Activated T-helper 17 cell treated with anti-CD3 and anti-CD28 coated beads, Interleukin-2, amount 50 U/mL, for 72 hours (primary cell): Measurements from ENCODE around the gene GPC5. TPM values are rescaled to one million over a fixed set of nuclear protein-coding genes. Genes with fewer than 3 reads are reported as not detected.
"Not testable (repeated sequence)": the region's sequence is repeated elsewhere in the genome, so short reads cannot be mapped to it uniquely, and the experiment has no call there.

Source experiments
- ATAC-seq: fragments of 150-1000 bp; cut with Tn5 transposase; replicated peaks from 2 replicates; pipeline ENCODE4 v1.10.0; 2021; ENCODE audit warnings: mild to moderate bottlenecking, moderate library complexity
- H3K27ac Mint-ChIP-seq: one replicate; pipeline ENCODE4 v1.8.0; 2022; ENCODE audit warnings: mixed read lengths
- H3K27me3 Mint-ChIP-seq: one replicate; pipeline ENCODE4 v1.8.0; 2022; ENCODE audit warnings: mixed read lengths
- H3K36me3 Mint-ChIP-seq: one replicate; pipeline ENCODE4 v1.8.0; 2022; ENCODE audit warnings: low read depth, mild to moderate bottlenecking, mixed read lengths
- H3K4me1 Mint-ChIP-seq: one replicate; pipeline ENCODE4 v1.8.0; 2022; ENCODE audit warnings: mixed read lengths
- H3K4me3 Mint-ChIP-seq: one replicate; pipeline ENCODE4 v1.8.0; 2022; ENCODE audit warnings: mild to moderate bottlenecking, mixed read lengths
- H3K9me3 Mint-ChIP-seq: one replicate; pipeline ENCODE4 v1.8.0; 2022; ENCODE audit warnings: mixed read lengths
- total RNA-seq, 2 donors: library from RNA; stranded (reverse); gene quantifications; one replicate each; pipeline ENCODE4 v1.2.3, GENCODE V29; 2022

The GPC5 gene
- total RNA-seq, 2 donors from 2014 or later, result 0.09 to 0.29 TPM

- no peak for ATAC-seq
- Mint-ChIP-seq H3K9me3 (peaks cover 11% of the 10 kb centered on the region), H3K27me3 (no peaks in the 10 kb centered on the region), H3K36me3 (no peaks in the 10 kb centered on the region), H3K4me3 (no peak overlapping the region), H3K4me1 (no peaks in the 10 kb centered on the region), H3K27ac (no peak overlapping the region)
Observed at GRCh38 chr13:92436924-92437323, 1038.5 kb downstream of the GPC5 start.

DNA sequence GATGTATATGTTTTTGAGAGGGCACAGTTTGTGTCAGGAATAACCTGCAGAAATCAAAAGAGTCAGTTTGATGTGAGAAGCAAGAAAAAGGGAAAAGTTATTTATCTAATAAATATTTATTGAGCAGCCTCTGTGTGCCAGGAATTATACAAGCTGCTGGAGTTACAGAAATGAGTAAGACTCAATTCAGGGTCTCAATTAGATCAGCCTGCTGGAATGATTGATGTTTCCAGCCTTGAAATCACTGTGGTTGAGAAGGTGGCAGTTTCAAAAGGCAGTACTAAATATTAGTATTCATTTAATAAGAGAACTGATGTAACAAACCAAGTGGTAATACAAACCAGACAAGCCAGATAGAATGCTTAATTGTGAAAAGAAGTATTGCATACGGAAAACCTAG lies 1045.8 kb downstream of the GPC5 start:
- Mint-ChIP-seq H3K4me3 (no peak overlapping the region), H3K36me3 (no peaks in the 10 kb centered on the region), H3K4me1 (no peaks in the 10 kb centered on the region), H3K27me3 (no peaks in the 10 kb centered on the region), H3K27ac (no peak overlapping the region), H3K9me3 (peaks cover 21% of the 10 kb centered on the region)
- ATAC-seq, result no peak

GRCh38 chr13:92451060-92451459 lies 1052.6 kb downstream of the GPC5 start:
- Mint-ChIP-seq H3K27me3 (no peaks in the 10 kb centered on the region), H3K4me1 (no peaks in the 10 kb centered on the region), H3K27ac (no peak overlapping the region), H3K4me3 (no peak overlapping the region), H3K36me3 (no peaks in the 10 kb centered on the region), H3K9me3 (peaks cover 10% of the 10 kb centered on the region)
- no peak for ATAC-seq

- Mint-ChIP-seq H3K4me1 (no peaks in the 10 kb centered on the region), H3K36me3 (no peaks in the 10 kb centered on the region), H3K27me3 (no peaks in the 10 kb centered on the region), H3K4me3 (no peak overlapping the region), H3K27ac (no peak overlapping the region), H3K9me3 (peaks cover 18% of the 10 kb centered on the region)
- ATAC-seq, result no peak
Observed at GRCh38 chr13:92452840-92453239, 1054.4 kb downstream of the GPC5 start.

DNA sequence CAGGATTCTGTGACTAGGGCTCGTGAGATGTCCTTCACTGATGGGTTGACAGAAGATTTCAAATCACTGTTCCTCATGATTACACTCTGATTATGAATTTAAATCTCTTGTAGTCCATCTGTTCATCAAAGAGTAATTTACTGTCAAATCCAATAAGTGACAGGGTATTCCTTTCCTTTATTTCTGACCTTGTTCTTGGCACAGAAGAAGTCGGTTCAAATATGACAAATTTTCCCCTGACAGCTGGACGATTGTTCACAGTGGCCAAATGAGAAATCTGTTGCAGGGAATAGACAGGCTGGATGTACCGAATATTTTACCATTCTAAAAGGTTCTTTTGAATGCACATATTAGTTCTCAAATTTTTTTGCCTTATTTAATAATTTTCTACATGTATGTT lies 1060.9 kb downstream of the GPC5 start:
- Mint-ChIP-seq H3K27ac (no peak overlapping the region), H3K36me3 (no peaks in the 10 kb centered on the region), H3K9me3 (peaks cover 18% of the 10 kb centered on the region), H3K4me1 (no peaks in the 10 kb centered on the region), H3K4me3 (no peak overlapping the region), H3K27me3 (no peaks in the 10 kb centered on the region)
- ATAC-seq, result no peak

DNA sequence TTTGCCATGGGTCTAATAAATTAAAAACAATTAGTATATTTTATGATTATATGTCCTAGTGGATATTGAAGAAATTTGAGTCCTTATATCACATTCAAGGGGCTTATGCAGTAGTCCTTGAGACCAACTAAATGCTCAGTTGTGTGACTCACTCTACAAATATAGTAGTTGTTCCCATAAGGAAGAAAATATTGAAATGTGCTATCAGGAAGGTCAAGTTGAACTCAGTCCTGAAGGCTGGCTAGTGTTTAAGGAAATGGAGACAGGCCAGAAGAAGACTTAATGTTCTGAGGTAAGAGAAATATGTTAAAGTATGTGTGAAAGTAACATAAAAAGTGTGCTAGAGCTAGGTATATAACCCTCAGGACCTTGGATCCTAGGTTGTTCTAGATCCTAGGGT lies 1062.1 kb downstream of the GPC5 start:
- Mint-ChIP-seq H3K36me3 (no peaks in the 10 kb centered on the region), H3K4me3 (no peak overlapping the region), H3K27me3 (no peaks in the 10 kb centered on the region), H3K4me1 (no peaks in the 10 kb centered on the region), H3K27ac (no peak overlapping the region), H3K9me3 (peaks cover 18% of the 10 kb centered on the region)
- no peak for ATAC-seq

- Mint-ChIP-seq H3K36me3 (no peaks in the 10 kb centered on the region), H3K27ac (no peak overlapping the region), H3K4me1 (no peaks in the 10 kb centered on the region), H3K4me3 (no peak overlapping the region), H3K27me3 (no peaks in the 10 kb centered on the region), H3K9me3 (peaks cover 15% of the 10 kb centered on the region)
- ATAC-seq, result no peak
Observed at GRCh38 chr13:92461402-92461801, 1063.0 kb downstream of the GPC5 start.

GRCh38 chr13:92461831-92462230 lies 1063.4 kb downstream of the GPC5 start:
- Mint-ChIP-seq H3K4me3 (no peak overlapping the region), H3K36me3 (no peaks in the 10 kb centered on the region), H3K27me3 (no peaks in the 10 kb centered on the region), H3K4me1 (no peaks in the 10 kb centered on the region), H3K9me3 (peaks cover 11% of the 10 kb centered on the region), H3K27ac (no peak overlapping the region)
- ATAC-seq, result no peak

GRCh38 chr13:92463134-92463533 lies 1064.7 kb downstream of the GPC5 start:
- H3K27me3 Mint-ChIP-seq, result no peaks in the 10 kb centered on the region
- H3K27ac Mint-ChIP-seq, result no peak overlapping the region
- no peaks in the 10 kb centered on the region for H3K4me1 Mint-ChIP-seq
- no peak overlapping the region for H3K4me3 Mint-ChIP-seq
- no peak for ATAC-seq
- H3K9me3 Mint-ChIP-seq, result peaks cover 3% of the 10 kb centered on the region
- no peaks in the 10 kb centered on the region for H3K36me3 Mint-ChIP-seq

DNA sequence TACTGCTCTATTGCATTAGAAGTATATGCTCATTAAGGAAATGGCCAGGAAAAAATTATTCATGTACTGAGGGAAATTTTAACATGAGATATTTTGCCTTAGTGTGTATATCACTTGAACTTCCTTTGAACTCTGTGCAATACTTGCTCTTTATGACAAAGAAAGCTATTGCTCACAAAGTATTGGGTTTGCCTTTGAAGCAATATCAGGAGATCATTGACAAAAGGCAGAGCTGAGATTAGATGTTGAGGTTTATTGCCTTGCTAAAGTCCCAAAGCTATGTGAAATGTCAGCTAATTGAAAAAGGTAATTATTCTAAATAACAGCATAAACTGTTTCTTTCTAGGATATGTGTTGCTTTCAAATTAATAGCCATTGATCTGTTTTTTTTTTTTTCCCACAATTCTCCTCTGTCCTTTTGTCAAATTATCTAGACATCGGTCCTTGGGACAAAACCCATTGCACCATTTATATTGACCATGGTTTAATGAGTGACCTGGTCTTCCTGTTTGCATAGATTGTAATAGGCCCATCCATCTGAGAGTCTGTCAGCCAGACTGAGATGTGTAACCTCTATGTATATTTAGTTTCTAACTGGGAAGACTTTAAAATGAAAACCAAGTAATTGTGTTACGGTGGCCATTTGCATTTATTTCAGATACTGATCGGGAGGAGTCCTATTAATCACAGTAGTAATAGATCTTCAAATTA lies 1075.5 kb downstream of the GPC5 start:
- Mint-ChIP-seq H3K27ac (no peak overlapping the region), H3K27me3 (no peaks in the 10 kb centered on the region), H3K9me3 (peaks cover 3% of the 10 kb centered on the region), H3K36me3 (no peaks in the 10 kb centered on the region), H3K4me1 (no peaks in the 10 kb centered on the region), H3K4me3 (no peak overlapping the region)
- ATAC-seq, result no peak

DNA sequence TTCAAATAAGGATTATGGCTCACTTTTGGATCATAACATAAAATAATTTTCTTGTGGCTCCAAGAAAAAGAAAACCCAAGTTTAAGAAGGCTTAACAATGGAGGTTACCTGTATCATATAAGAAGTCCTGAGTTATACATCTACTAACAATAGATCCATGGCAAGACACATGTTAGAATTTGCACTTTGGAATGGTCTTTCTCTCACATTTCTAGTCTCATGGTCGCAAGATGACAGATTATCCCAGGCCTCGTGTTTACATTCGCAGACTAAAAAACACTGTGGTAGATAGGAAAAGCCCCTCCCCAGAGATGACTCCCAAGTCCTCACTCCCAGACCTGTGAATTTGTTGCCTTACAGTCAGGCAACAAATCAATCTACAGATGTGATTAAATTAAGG lies 1082.0 kb downstream of the GPC5 start:
- Mint-ChIP-seq H3K4me1 (no peaks in the 10 kb centered on the region), H3K27me3 (no peaks in the 10 kb centered on the region), H3K9me3 (peaks cover 8% of the 10 kb centered on the region), H3K4me3 (no peak overlapping the region), H3K36me3 (no peaks in the 10 kb centered on the region), H3K27ac (no peak overlapping the region)
- no peak for ATAC-seq

DNA sequence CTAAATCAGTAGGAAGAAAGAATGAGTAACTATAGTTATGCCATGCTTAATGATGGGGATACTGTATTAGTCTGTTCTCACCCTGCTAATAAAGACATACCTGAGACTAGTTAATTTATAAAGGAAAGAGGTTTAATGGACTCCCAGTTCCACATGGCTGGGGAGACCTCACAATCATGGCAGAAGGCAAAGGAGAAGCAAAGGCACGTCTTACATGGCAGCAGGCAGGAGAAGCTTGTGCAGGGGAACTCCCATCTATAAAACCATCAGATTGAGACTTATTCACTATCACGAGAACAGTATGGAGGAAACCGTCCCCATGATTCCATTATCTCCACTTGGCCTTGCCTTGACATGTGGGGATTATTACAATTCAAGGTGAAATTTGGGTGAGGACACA lies 1084.4 kb downstream of the GPC5 start:
- not testable (repeated sequence) for H3K36me3 Mint-ChIP-seq, H3K27me3 Mint-ChIP-seq, ATAC-seq, H3K4me1 Mint-ChIP-seq, H3K4me3 Mint-ChIP-seq, H3K9me3 Mint-ChIP-seq, H3K27ac Mint-ChIP-seq

DNA sequence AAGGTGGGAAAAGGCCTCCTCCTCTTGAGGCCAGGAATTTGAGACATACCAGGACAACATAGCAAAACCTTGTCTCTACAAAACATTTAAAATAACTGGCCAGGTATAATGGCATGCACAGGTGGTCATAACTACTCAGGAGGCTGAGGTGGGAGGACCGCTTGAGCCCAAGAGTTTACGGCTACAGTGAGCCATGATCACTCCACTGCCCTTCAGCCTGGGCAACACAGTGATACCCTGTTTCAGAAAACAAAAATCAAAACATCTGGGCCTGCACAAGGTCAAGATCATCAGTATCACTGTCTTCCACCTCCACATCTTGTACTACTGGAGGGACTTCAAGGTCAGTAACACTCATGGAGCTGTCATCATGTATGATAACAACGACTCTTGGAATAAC lies 1085.5 kb downstream of the GPC5 start:
- H3K9me3 Mint-ChIP-seq, result peaks cover 8% of the 10 kb centered on the region
- no peak for ATAC-seq

GRCh38 chr13:92487238-92487637 lies 1088.8 kb downstream of the GPC5 start:
- H3K9me3 Mint-ChIP-seq, result peaks cover 11% of the 10 kb centered on the region
- no peaks in the 10 kb centered on the region for H3K4me1 Mint-ChIP-seq
- H3K4me3 Mint-ChIP-seq, result no peak overlapping the region
- no peaks in the 10 kb centered on the region for H3K36me3 Mint-ChIP-seq
- no peaks in the 10 kb centered on the region for H3K27me3 Mint-ChIP-seq
- H3K27ac Mint-ChIP-seq, result no peak overlapping the region
- ATAC-seq, result no peak

More for the DNA sequence above, 1085.5 kb downstream of the GPC5 start:
- Mint-ChIP-seq H3K27me3 (no peaks in the 10 kb centered on the region), H3K4me3 (no peak overlapping the region), H3K36me3 (no peaks in the 10 kb centered on the region), H3K27ac (no peak overlapping the region), H3K4me1 (no peaks in the 10 kb centered on the region)

DNA sequence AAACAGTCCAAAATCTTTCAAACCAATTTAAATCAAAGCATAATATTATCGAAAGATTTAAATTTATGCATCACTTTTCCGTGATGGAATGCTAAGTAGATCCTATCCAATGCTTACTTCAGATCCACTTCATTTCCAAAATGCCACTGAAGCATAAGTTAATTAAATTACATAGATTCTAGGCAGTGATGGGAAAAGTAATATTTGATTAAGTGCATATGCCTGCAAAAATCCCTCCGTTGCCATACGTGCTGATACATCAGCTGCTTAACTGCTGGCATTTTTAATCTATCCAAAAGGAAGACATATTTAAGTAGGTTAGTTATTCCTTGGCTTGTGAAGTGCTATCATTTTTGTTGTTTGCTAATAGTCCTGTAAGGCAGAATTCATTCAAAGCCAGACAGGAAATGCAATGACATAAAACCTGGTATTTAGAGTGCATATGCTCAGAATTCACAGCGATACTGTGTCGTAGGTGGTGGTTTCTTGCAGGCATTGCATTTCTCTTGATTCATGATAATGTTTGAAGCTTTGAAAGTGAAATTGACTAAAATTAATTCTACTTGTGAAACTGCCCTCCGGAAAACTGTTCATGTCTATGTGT lies 1089.9 kb downstream of the GPC5 start:
- ATAC-seq, result no peak
- H3K27ac Mint-ChIP-seq, result no peak overlapping the region
- no peaks in the 10 kb centered on the region for H3K27me3 Mint-ChIP-seq
- H3K9me3 Mint-ChIP-seq, result peaks cover 4% of the 10 kb centered on the region
- H3K36me3 Mint-ChIP-seq, result no peaks in the 10 kb centered on the region
- H3K4me1 Mint-ChIP-seq, result no peaks in the 10 kb centered on the region
- no peak overlapping the region for H3K4me3 Mint-ChIP-seq
